Smooth muscle cell (in vitro differentiated cells): Measurements from ENCODE around the gene SGPP2. TPM values are rescaled to one million over a fixed set of nuclear protein-coding genes. Genes with fewer than 3 reads are reported as not detected.

ENCODE experiments used
- DNase-seq: peaks from one replicate; lab custom pipeline; 2025; ENCODE audit not compliant: unreplicated experiment; lab: John Stamatoyannopoulos, UW
- H2AFZ ChIP-seq: fragments of 200-600 bp; sonication (generic); 2 replicates; pipeline ENCODE4 v1.6.0; 2016; ENCODE audit warnings: antibody characterized with exemption, low read depth, mild to moderate bottlenecking
- H3F3A ChIP-seq: fragments of 200-600 bp; sonication (generic); 2 replicates; pipeline ENCODE4 v1.6.0; 2017; ENCODE audit warnings: antibody characterized with exemption, low read depth
- H3K27ac ChIP-seq: fragments of 200-600 bp; sonication (generic); 2 replicates; pipeline ENCODE4 v1.5.1; 2016; ENCODE audit warnings: low read depth, mild to moderate bottlenecking
- H3K27me3 ChIP-seq: fragments of 200-600 bp; sonication (generic); 2 replicates; pipeline ENCODE4 v1.6.1; 2016; ENCODE audit warnings: low read depth, mild to moderate bottlenecking
- H3K36me3 ChIP-seq: fragments of 200-600 bp; sonication (generic); 2 replicates; pipeline ENCODE4 v1.5.1; 2016; ENCODE audit warnings: low read depth
- H3K4me1 ChIP-seq: fragments of 200-600 bp; sonication (generic); 2 replicates; pipeline ENCODE4 v1.5.1; 2016; ENCODE audit warnings: low read depth
- H3K4me2 ChIP-seq: fragments of 200-600 bp; sonication (generic); 2 replicates; pipeline ENCODE4 v1.6.0; 2016; ENCODE audit warnings: mild to moderate bottlenecking
- H3K4me3 ChIP-seq: fragments of 200-600 bp; sonication (generic); 2 replicates; pipeline ENCODE4 v1.5.1; 2016; ENCODE audit warnings: mild to moderate bottlenecking
- H3K79me2 ChIP-seq: fragments of 200-600 bp; sonication (generic); 2 replicates; pipeline ENCODE4 v1.6.0; 2016; ENCODE audit warnings: low read depth, mild to moderate bottlenecking
- H3K9ac ChIP-seq: fragments of 200-600 bp; sonication (generic); 2 replicates; pipeline ENCODE4 v1.6.0; 2016; ENCODE audit warnings: low read depth
- H3K9me3 ChIP-seq: fragments of 200-600 bp; sonication (generic); replicated peaks from 2 replicates; pipeline ENCODE4 v1.5.1; 2016; ENCODE audit warnings: low read depth
- H4K20me1 ChIP-seq: fragments of 200-600 bp; sonication (generic); 2 replicates; pipeline ENCODE4 v1.6.0; 2016; ENCODE audit warnings: low read depth
- WGBS: methylation state at CpG from one replicate; pipeline ENCODE4 v1.1.7; 2016; ENCODE audit warnings: low lambda C conversion rate; 5-methylcytosine and 5-hydroxymethylcytosine counted together
- polyA plus RNA-seq: library from polyadenylated mRNA; unstranded; fragments of >200 nt; fragmentation: Nextera tagmentation; extraction: Ambion mirVana; gene quantifications from 2 replicates; pipeline ENCODE4 v1.2.1, GENCODE V29; 2016
- total RNA-seq: library from RNA; depleted of rRNA; stranded (reverse); fragments of >200 nt; gene quantifications from 2 replicates; pipeline ENCODE4 v1.2.3, GENCODE V29; 2014
- TF ChIP-seq, protein P1 (sequence below): fragments of 200-600 bp; sonication (generic); IDR thresholded peaks from 2 replicates; pipeline ENCODE4 v1.5.1; 2017; ENCODE audit warnings: borderline replicate concordance, mild to moderate bottlenecking, antibody characterized with exemption; ENCODE audit not compliant: insufficient read depth, poor library complexity, severe bottlenecking

SGPP2 gene
- total and polyA plus RNA-seq, 2 experiments from 2014 or later = 0.66 to 1.4 TPM

DNA sequence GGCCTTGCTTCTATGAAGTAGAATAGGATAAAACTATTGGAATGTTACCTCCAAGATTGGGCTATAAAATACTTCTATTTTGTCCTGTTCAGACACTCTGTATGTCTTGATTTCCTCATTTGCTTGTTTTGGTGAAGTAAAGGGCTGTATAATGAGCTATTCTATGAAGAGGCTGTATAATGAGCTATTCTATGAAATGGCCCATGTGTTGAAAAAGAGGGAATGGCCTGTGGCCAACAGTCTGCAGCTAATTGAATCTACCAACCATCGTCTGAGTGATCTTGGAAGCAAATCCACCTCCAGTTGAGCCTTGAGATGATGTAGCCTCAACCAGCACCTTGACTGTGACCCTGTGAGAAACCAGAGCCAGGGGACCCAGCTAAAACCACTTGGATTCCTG is 3.8 kb upstream of the SGPP2 start:
- Histone ChIP-seq H3K27ac (no peak overlapping the region), H2AFZ (no peak overlapping the region), H3K4me1 (no peaks in the 10 kb centered on the region), H3K27me3 (peaks cover 58% of the 10 kb centered on the region), H3K4me3 (no peak overlapping the region), H3F3A (no peaks in the 10 kb centered on the region), H3K4me2 (no peak overlapping the region), H3K79me2 (no peaks in the 10 kb centered on the region), H3K9ac (no peak overlapping the region), H3K36me3 (no peaks in the 10 kb centered on the region), H4K20me1 (no peaks in the 10 kb centered on the region), H3K9me3 (no peaks in the 10 kb centered on the region)
- WGBS = 82% methylated on average over 1 of the region's 1 CpG
- TF ChIP-seq, protein P1, sequence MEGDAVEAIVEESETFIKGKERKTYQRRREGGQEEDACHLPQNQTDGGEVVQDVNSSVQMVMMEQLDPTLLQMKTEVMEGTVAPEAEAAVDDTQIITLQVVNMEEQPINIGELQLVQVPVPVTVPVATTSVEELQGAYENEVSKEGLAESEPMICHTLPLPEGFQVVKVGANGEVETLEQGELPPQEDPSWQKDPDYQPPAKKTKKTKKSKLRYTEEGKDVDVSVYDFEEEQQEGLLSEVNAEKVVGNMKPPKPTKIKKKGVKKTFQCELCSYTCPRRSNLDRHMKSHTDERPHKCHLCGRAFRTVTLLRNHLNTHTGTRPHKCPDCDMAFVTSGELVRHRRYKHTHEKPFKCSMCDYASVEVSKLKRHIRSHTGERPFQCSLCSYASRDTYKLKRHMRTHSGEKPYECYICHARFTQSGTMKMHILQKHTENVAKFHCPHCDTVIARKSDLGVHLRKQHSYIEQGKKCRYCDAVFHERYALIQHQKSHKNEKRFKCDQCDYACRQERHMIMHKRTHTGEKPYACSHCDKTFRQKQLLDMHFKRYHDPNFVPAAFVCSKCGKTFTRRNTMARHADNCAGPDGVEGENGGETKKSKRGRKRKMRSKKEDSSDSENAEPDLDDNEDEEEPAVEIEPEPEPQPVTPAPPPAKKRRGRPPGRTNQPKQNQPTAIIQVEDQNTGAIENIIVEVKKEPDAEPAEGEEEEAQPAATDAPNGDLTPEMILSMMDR = no peak
- DNase-seq = no peak

DNA sequence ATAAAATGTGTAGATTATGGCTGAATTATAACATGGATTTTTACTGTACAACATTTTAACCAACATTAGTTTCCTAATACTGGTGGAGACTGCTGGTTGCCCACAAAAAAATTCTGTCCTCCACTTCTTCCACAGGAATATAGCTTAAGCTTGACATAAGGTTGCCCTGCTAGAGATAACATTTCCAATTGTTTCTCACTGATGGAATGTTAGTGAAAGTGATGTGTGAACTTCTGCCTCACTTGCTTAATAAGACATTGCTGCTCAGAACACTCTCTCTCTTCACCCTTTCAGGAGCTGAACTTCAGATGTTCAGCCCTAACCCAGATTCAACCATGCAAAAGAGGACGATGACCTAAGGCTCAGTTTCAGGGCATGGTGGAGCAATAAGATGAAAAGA is 2.7 kb upstream of the SGPP2 start:
- H3K79me2 ChIP-seq = no peaks in the 10 kb centered on the region
- H3K4me2 ChIP-seq = no peak overlapping the region
- no peaks in the 10 kb centered on the region for H3K4me1 ChIP-seq
- H3K36me3 ChIP-seq = no peaks in the 10 kb centered on the region
- no peak overlapping the region for H3K27ac ChIP-seq
- peaks cover 69% of the 10 kb centered on the region for H3K27me3 ChIP-seq
- DNase-seq = no peak
- no peaks in the 10 kb centered on the region for H4K20me1 ChIP-seq
- 83% methylated on average over 1 of the region's 1 CpG for WGBS
- H3F3A ChIP-seq = no peaks in the 10 kb centered on the region
- TF ChIP-seq, protein P1 = no peak
- no peak overlapping the region for H2AFZ ChIP-seq
- H3K4me3 ChIP-seq = no peak overlapping the region
- H3K9ac ChIP-seq = no peak overlapping the region
- no peaks in the 10 kb centered on the region for H3K9me3 ChIP-seq

DNA sequence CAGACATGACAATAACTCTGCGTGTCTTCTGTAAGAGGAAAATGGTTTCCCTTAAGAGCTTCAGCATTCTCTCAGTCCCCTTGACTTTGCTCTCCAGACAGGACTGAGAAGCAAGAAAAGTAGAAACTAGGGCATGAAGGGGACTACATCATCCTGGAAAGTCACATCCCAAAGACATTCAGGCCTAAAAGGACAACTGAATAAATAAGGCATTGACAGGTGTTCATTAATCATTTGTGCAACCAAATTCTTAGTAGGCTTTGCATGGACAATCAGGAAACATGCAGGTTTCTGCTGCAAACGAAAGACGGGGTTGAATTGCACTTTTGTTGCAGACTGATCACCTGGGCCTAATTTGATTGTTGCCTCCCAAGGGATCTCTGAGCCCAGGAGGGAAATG is 1.2 kb upstream of the SGPP2 start:
- Histone ChIP-seq H3K27me3 (peaks cover 84% of the 10 kb centered on the region), H3K27ac (no peak overlapping the region), H3F3A (no peaks in the 10 kb centered on the region), H2AFZ (no peak overlapping the region), H3K4me2 (no peak overlapping the region), H3K4me3 (no peak overlapping the region), H3K36me3 (no peaks in the 10 kb centered on the region), H3K79me2 (no peaks in the 10 kb centered on the region), H4K20me1 (no peaks in the 10 kb centered on the region), H3K4me1 (no peaks in the 10 kb centered on the region), H3K9ac (no peak overlapping the region), H3K9me3 (no peaks in the 10 kb centered on the region)
- TF ChIP-seq, protein P1 = no peak
- DNase-seq = no peak
- WGBS = 54% methylated on average over 3 of the region's 3 CpGs

DNA sequence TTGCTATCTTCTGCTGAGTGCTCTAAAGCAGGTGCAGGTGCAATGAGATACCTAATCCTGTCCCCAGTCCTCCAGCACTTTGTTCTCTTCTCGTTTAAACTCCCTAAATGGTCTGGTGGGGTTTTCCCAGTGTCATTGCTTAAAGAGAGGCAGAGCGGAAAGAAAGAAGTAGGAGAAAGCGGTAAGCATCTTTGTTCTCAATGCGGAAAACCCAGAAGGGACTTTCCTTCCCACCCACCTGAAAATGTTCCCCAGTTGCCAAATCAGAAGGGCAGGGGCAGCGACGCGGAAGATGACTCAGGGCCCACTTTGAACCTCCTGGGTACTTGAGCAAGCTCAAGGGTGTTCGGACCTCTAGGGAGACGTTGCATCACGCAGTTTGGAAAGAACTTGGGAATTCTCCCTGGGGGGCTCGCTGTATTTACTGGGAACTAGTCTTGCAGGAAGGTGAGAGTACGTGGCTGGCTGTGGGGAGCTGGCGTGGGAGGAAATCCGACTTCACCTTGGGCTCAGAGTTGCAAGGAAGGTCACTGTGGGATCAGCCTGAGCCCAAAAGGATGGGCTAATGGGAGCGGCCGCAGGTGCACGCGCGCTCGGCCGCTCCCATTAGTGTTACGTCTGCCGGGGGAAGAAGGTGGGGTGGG is 589 bp upstream of the SGPP2 start:
- Histone ChIP-seq H3K4me3 (peak overlapping the region; percentile 50), H3K4me2 (peak overlapping the region; percentile 92), H3K79me2 (no peaks in the 10 kb centered on the region), H4K20me1 (no peaks in the 10 kb centered on the region), H3F3A (no peaks in the 10 kb centered on the region), H3K27ac (no peak overlapping the region), H3K9me3 (no peaks in the 10 kb centered on the region), H3K27me3 (peaks cover 88% of the 10 kb centered on the region), H2AFZ (no peak overlapping the region), H3K36me3 (no peaks in the 10 kb centered on the region), H3K4me1 (no peaks in the 10 kb centered on the region), H3K9ac (no peak overlapping the region)
- WGBS = 13% methylated on average over 16 of the region's 23 CpGs
- TF ChIP-seq, protein P1 = no peak
- DNase-seq = no peak
